T-helper 22 cell (primary cell): Measurements from ENCODE around the gene ACTR10.
A peak's percentile ranks its signal among the peaks of the same experiment; 100 is the strongest.
"Not testable (repeated sequence)": the region's sequence is repeated elsewhere in the genome, so short reads cannot be mapped to it uniquely, and the experiment has no call there.

ENCODE experiments used
- DNase-seq: peaks from one replicate; pipeline ENCODE4 v3.0.0-alpha.2; 2020; ENCODE audit warnings: low read depth

The ACTR10 gene

DNA sequence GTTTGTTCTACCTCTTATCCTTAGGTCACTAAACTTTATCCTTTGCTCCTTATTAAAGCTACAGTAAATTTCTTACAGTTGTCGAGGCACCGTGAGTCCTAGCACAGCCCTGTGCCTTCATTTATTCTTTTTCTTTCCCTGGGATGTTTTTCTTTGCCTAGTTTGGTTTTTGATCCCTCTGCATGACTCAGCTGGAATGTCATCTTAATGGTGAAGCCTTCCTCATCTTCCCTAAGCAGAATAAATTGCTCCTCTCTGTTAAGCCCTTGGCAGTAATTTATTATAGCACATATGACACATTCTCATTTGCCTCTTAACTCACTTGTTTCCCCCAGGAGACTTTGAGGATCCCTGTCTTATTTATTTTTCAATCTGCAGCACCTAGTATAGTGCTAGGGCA is 16.6 kb downstream of the ACTR10 start:
- DNase-seq, result no peak

DNA sequence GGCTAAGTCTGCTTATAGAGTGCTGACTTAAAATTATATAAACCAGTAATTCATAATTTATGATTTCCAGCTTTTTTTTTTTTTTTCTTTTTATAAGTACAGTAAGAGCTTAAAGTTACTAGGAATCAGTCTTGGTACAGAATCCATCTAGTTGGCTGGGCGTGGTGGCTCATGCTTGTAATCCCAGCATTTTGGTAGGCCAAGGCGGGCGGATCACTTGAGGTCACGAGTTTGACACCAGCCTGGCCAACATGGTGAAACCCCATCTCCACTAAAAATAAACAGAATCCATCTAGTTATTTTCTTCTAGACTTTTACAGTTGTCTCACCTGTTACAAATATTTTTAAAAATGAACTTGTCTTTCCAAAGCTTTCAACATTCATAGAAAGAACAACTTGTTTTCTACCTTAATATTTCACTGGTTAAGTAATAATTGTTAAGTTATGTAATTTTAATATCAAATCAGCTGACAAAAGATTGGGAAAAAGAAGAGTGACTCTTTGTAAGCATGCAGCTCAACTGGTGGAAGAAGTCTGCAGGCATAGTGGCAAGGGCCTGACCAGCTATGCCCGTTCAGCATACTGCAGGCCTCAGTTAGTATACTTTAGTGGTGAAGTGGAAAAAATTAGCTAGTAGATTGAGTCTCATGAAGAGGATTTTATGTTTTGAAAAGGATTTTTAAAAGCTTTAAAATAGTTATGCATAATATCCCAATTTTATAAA is 27.3 kb downstream of the ACTR10 start:
- DNase-seq, result no peak

DNA sequence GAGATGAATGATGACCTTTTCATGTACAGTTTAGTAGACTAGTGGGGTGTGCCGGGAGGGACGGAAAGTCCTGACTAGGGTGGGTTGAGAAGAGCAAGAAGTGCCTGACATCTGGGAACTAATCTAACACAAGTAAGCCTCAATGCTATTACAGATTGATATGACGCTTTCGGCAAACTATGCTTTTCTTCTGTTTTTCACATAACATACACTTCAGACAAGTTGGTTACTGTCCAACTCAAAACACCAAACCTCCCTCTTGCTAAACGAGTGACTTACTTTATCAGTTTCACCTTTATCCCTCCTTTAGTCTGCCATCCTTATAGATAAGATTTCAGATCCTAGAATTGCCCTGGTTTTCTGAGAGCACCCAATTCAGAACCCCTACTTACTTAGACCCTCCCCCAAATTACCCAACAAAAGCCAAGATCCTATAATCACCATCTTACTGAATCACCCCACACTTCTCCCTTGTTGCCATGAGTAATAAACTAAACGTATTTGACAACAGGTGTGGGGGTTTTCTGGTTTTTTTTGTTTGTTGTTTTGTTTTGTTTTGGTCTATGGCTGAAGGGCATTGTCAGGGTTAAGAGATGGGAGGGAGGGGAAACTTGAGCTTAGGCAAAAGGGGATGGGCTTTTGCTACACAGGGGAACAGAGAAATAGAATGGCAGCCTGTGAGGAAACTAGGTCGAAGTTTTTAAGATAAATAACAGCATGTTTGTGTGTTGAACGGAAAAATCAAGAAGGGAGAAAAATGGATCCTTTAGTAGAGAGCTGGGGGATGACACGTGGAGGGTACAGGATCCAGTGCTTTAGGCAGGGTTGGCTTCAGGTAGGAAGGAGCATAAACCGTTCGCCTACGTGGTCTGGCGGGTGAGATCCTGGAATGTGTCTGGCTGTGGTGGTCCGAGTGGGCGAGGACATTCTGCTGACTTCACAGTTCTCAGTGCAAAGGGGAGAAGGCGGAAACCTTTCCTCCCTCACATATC is 38.6 kb downstream of the ACTR10 start:
- no peak for DNase-seq

DNA sequence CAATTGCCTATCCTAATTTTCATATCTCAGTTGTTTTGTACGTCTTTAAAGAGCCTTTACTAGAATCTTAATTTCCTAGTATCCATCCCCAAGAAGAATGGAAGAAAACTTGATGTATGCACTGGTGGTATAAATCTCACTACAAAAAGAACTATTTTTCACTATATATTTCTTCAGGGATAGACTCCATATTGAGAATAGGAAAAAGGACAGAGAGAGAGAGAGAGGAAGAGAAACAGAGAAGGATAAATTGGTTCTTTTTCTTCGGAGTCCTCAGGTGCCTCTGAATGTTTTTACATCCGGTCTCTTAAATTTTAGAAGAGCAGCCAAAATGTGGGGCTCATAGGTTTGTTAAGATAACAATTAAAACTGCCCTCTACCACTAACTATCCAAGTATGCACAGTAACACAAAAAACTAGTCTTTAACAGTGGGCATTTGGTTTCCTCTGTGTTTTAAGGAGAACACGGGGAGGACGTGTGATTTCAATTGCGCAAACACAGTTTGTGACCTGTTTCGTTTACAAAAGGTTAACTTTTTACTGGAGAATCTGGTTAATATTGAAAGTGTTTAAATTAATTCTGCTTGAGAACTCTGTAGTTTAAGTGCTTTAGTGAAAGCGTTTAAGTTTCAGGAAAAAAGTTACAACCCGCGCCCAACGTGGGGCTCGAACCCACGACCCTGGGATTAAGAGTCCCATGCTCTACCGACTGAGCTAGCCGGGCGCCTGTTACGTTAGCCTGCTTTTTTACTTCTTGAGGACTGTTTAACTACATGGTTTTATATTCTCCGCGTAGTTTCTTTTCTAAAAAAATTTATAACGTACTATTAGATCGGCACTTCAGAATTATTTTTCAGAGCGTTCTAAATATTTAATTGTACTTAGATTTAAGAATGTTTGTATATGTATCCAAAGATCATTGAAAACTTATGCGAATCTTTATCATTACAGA is 39.6 kb downstream of the ACTR10 start:
- DNase-seq, result peak; percentile 61

DNA sequence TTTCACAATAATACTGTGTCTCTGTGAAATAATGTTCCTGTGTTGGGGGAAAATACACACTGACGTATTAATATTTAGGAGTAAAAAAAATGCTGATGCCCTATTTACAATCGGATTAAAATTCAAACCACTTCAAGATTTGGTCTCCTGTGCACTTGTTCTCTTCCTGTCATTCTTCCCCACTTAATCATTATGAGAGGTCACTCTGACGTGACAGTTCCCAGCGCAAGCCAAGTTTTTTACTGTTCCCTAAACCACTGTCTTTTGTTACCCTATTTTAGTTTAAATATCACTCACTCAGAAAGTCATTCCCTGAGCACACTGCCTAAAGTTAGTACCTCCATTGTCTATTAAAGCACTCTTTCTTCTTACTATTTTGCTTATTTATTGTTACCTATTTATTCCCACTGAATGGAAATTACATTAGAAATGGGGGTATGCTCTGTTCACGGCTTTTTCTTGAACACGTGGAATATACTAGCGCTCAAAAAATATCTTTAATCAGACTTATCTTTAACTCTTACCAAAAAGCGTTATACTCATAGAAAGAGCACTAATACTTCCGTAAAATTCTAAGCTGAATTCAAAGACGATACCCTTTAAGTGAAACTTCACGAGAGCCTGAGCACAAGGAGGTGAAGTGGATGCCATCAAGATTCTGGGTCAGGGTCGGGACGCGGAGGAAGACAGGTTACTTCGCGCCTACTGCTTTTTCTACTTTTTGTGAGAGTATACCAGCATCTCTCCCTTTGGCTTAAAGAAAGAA is 44.0 kb downstream of the ACTR10 start:
- DNase-seq, result no peak

DNA sequence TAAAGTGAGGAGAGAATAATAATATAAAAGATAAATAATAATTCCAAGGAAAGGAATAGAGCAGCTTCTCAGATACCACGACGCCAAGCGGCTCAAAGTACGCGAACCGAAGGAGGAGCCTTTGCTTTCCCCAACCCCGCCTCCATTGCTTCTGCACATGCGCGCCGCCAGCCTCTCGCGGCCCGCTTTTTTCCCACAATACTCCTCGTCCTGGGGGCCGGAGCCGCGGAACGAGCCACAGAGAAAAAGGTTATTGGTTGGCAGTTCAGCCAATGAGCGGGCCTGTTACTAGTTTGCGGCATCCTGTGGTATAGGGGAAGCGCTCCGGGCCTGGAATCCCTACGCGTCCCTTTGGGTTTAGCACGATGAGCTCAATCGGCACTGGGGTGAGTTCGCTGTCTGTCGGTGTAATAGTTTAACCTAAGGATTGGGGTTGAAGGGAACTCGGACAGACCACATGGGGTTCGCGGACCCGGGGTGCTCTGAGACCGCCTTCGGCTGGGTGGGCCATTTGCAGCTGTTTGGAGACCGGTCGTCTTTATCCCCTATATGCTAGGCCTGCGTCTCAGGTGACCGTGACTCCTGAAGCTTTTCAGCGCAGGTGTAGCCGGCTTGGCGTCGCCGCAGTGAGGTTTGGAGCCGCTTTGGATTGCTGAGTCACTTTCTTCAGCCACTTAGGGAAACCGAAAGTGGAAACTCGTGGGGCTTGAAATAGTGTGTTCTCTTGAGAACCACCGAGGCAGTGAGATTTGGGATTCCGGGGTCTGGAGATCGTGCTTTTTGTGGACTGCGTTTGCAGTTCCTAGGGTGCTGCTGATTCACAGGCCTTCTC is 44.8 kb downstream of the ACTR10 start, which contains the start of gene PSMA3:
PSMA3 (plus strand) TSS at position 288 of the 832 bp plus-strand sequence; CDS start at position 366, 78 bp downstream.
- peak; percentile 96 for DNase-seq

DNA sequence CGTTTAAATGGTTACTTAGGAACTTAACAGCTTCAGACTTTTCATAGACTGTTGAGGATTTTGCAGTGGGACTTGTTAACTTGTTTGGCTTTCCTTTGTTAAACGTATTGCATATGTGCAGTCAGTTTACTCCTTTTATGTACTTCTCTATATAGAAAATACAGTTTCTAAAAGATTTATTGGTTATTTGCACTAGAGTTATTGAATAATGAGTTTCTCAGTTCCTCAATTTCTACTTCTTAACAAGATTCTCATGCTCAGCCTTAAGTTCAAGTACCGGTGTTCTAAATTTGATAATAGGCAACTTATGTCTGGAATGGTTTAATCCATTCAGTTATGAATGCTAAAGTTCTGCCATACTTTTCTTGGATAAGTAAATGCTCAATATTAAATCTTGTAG is 45.6 kb downstream of the ACTR10 start:
- DNase-seq, result no peak

DNA sequence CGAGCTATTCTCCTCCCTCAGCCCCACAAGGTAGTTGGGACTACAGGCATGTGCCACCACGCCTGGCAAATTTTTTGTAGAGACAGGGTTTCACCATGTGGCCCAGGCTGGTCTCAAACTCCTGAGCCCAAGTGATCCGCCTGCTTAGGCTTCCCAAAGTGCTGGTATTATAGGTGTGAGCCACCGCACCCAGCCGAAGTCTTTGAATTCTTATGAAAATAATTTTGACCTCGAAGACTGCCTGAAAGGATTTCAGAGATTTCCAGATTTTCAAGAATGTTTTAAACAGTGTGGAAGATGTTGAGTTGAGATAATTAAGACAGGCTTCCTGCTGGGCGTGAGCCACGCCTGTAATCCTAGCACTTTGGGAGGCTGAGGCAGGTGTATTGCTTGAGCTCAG is 49.7 kb downstream of the ACTR10 start:
- no peak for DNase-seq

DNA sequence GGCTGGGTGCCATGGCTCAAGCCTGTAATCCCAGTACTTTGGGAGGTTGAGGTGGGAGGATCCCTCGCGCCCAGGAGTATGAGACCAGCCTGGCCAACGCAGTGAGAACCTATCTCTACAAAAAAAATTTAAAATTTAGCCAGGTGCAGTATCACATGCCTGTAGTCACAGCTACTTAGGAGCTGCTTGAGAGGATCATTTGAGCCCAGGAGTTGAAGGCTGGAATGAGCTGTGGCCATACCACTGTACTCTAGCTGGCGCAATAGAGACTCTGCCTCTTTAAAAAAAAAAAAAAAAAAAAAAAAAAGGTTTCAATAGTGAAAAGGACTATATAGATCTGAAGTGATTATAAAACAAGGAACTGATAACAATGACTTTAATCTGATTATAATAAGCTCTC is 58.2 kb downstream of the ACTR10 start:
- DNase-seq, result no peak

DNA sequence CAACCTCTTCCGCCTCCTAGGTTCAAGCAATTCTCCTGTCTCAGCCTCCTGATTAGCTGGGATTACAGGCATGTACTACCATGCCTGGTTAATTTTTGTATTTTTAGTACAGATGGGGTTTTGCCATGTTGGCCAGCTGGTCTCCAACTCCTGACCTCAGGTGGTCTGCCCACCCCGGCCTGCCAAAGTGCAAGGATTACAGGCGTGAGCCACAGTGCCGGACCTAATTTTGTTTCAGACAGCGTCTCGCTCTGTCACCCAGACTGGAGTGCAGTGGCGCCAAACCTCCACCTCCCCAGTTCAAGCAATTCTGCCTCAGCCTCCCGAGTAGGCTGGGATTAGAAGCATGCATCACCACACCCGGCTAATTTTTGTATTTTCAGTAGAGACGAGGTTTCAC is 62.1 kb downstream of the ACTR10 start:
- not testable (repeated sequence) for DNase-seq

DNA sequence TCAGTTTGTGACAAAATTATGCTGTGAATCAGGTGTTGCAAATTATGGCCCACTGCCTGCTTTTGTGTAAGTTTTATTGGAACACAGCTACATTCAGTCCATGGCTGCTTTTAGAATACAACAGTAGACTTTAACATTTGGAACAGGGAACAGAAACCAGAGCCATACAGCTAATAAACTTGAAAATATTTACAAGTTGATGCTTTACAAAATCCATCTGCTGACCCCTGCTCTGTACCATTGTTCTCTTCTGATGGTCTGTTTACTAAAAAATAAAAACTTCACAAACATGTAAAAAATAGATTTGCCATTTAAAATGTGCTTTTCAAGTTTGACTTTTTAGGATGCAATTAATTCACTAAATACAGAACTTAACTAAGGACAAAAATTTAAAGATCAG is 65.5 kb downstream of the ACTR10 start:
- no peak for DNase-seq

DNA sequence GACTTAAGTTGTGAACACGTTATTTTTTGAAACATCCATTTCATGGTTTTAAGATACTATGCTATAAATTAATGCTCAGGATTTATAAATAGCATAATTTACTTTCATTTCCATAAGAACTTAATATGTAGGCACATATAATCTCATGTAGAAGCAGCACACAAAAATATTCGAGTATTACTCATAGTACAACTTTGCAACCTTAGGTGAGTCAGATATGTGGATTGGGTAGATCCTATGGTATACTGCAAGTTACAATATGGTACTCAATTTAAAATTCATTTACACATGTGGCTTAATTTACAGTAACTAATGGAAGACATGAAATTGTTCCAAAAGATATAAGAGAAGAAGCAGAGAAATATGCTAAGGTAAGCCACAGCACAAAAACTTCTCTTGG is 70.7 kb downstream of the ACTR10 start:
- no peak for DNase-seq

DNA sequence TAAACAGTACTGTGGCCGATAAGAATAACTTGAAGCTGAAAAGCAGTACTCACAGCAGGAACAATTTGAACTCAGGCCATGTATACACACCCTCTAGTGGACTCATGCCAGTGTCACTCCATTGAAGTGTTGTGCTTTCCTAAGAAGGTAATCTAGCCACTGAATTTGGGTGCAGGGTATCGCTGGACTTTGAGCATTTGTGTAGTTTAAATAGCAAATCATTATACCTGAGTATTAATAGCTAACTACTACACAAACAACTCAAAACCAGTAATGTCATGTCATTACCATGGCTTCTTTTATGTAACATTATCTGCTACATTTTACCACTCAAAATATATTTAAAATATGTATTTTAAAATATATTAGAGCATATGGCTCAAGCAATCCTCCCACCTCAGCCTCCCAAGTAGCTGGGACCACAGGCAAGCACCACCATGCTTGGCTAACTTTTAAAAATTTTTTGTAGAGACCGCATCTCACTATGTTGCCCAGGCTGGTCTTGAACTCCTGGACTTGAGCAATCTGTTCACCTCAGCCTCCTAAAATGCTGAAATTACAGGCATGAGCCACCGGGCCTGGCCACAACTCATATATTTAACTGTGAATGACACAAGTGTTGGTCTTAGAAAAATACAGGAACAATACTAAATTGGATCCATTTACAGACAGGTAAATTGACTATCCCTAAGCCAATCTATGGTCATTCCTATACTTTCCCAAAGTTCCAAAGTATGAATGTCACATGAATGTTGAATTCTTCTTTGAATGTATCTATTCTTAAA is 72.8 kb downstream of the ACTR10 start:
- no peak for DNase-seq

DNA sequence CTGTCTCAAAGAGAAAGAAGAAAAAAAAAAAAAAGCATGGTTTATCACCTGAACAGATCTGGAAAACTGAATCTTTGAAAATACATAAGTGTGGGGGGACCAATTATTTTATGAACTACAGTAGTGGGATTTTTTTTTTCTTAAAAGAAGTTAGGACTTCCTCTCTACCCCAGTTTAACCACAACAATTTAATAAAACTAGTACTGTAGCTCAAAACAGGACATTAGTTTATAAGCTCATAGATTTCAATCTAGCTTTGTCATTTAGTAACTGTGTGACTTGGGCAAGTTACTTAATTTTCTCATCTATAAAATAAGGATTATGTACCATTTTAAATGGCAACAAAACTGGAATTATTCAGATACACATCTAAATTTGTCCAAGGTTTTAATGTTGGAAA is 74.9 kb downstream of the ACTR10 start:
- no peak for DNase-seq

DNA sequence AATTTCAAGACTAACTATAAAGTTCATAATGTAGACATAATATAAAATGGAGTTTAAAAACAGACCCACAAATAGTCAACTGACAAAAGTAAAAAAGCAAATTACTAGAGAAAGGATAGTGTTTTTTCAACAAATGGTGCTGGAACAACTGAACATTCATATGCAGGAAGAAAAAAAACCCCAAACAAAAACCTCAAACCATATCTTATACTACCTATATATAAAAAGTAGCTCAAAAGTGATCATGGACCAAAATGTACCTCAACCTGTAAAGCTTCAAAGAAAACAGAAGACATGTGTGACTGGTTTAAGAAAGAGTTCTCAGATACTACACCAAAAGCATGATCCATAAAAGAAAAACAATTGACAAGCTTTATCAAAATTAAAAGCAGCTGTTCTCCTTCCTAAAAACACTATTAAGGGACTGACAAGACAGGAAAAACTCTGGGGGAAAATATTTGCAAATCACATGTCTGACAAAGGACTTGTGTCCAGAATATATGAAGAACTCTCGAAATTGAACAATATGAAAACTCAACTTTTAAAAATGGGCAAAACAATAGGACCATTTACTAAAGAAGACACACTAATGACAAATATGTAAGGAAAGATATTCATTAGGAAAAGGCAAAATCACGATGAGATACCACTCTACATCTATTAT is 75.7 kb downstream of the ACTR10 start:
- DNase-seq, result no peak

DNA sequence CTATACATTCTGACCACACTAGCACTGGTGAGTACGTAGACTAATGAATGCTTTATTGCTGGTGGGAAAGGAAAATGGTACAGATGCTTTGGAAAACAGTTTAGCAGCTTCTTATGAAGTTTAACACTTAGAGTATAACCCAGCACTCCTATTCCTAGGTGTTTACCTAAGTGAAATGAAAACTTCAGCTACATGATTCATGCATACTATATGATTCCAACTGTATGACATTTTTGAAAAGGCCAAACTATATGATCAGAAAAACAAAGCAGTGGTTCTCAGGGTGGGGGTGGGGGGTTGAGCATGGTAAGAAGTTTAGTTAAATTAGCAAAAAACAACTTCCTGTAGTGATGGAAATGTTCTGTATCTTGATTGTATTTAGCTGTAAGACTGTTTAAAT is 76.3 kb downstream of the ACTR10 start:
- no peak for DNase-seq

DNA sequence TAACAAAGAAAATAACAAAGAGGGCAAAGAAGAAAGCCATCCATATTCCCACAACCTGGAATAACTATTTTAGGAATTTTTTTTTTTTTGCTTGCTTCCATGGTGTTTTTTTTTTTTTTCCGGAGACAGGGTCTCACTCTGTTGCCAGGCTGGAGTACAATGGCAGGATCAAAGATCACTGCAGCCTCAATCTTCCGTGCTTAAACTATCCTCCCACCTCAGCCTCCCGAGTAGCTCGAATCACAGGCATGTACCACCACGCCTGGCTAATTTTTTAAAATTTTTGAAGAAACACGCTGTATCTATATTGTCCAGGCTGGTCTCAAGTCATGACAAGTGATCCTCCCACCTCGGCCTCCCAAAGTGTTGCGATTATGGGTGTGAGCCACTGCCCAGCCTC is 78.2 kb downstream of the ACTR10 start:
- DNase-seq, result no peak

DNA sequence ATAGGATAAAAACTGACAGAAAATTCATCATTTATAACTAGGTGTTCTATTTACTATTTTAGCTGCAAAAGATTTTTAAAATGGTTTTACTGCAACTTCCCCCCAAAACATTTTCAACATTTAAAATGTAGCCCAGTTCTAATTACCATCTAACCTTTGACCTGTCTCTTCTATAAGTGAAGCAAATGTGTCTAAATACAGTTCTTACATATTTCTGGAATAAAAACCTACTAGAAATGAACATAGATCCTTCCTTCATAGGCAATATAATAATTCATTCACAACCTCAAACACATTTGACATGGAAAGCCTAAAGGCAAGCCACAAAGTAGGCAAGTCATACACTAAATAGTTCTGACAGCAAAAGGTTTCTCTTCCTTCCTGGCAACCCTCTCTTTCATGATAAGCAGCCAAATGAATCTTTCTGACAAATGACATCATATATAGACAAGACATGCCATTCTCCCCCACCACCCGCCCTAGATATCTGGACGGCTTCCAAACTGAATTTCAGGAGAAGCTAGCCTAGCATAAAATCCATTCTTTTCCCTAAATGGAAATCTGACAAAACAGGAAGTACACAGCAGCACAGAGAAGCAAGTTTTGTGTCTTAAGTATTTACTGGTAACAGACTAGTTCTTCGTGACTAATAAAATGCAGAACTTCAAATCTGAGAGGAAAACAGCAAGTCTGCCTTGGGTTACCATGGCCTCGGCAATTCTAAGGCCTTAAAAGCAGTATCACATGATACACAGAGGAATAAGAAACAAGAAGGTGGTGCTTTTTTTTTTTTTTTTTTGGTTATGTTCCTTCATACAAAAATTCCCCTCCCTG is 81.2 kb downstream of the ACTR10 start:
- DNase-seq, result no peak
